PC-3 (cell line): ENCODE results near the gene CPEB3.

Source experiments
- CTCF ChIP-seq: fragments of 300-600 bp; sonication (generic); conservative IDR thresholded peaks from 2 replicates; pipeline ENCODE4 v1.5.1; 2017; ENCODE audit warnings: antibody characterized with exemption, low read depth, mild to moderate bottlenecking, low read length
- EZH2 ChIP-seq: fragments of 300-600 bp; sonication (generic); IDR thresholded peaks from one replicate; pipeline ENCODE4 v1.6.1; 2017; ENCODE audit warnings: antibody characterized with exemption, mild to moderate bottlenecking, low read length; ENCODE audit not compliant: unreplicated experiment
- EZH2phosphoT487 ChIP-seq: fragments of 300-600 bp; sonication (generic); IDR thresholded peaks from 2 replicates; pipeline ENCODE4 v1.6.1; 2018; ENCODE audit warnings: mild to moderate bottlenecking, antibody characterized with exemption, low read length, borderline replicate concordance

GRCh38 chr10:92125144-92125543, 165.7 kb downstream of the CPEB3 start:
- no peak for TF ChIP-seq EZH2
- no peak for TF ChIP-seq CTCF
- TF ChIP-seq EZH2phosphoT487: no peak
